ELF-1 (cell line): Measurements from ENCODE around the gene VAV2.

Experiments used
- DNase-seq: peaks from one replicate; pipeline ENCODE4 v3.0.0-alpha.2; 2016; ENCODE audit warnings: low read depth, low spot score

VAV2 gene

DNA sequence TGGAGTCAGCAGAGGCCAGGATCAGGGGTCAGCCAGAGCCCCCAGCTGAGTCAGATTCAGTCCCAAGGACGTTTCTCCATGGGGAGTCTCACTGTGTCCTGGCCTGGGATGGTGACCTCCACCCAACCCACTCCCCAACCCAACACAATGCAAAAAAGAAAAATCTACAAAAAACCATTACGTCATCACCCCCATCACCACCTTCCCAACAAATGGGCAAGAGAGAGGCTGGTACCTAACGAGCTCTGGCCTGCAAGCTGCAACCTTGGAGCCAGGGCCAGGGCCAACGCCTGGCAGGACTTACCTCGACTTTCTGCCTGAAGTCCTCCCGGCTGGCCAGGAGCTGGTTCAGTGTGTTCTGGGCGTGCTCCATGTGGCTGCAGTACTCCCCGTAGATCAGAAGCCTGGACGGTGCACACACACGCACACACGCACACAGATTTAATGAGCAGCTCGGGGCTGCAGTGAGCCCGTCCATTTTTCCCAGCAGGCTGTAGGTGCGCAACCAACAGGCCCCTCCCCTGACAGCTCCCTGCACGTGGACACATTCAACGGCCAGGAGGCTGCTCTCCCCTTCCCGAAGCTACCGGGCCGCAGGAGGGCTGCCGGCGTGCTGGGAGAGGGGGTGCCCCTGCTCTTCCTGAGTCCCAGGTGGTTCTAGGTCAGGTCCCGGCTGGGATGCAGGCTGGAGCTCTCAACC is 194.6 kb downstream of the VAV2 start:
- no peak for DNase-seq

DNA sequence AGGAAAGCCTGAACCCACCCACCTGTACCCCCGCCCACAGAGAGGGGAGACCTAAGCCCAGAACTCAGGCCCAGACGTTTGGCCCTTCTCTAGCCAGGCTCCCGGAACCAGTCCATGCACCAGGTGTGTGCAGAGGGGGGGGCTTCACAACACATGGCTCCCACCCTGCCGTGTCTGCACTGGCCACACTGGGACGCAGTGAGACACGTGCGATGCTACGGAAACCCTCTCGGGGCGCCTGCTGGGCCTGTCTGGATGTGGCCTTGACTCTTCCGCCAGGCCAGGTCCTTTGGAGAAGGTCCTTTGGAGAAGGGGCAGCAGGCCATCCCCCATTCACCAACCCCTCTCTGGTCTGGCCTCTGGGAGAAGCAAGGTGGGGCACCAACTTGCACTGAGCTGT is 195.6 kb downstream of the VAV2 start:
- DNase-seq: no peak

DNA sequence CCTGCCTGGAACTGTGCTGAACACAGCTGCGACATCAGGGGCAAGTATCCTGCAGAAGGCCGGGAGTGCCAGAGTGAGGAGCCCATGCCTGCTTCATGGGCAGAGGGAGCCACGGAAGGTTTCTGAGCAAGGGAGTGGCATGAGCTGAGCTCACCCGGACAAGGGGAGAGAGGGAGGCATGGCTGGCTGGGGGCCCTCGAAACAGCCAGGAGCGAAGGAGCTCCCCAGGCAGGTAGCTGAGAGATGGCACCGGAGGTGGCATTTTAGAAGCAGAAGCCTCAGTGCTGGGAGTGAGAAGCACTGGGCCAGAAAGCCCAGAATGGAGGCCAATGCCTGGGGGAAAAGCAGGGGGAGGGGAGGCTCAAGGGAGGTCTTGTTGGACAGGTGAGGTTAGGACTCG is 197.1 kb downstream of the VAV2 start:
- DNase-seq: no peak

DNA sequence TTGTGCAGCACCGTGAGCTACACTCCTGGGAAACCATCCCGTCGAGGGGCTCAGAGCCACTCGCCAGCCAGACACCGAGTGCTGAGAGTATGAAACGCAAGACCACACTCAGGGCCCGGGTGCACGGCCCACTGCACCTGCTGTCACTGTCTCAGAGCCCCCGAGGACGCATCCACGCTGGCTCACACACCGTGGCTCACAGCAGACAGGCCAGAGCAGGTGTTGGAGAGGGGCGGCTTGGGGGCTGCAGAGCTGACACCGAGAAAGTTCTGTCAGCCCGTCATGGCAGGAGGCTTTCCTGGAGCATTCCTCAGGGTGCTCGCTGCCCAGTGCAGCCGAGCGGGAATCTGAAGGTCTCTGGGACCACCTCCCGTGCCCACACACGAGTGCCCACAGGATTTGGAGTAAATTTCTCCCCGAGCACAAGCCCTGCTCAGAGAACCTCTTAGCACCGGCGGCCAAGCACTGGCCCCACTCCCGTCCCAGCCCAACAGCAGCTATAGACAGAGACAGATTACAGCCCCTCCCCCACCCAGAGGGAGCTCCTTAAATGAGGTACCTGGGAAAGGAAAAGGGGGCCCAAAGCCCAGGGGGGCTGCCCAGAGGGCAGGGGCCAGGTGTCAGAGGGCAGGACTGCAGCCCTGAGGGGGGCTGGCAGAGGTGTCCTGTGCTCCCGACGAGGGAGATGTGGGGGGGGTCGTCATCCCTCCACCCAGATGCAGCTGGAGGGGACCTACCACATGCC is 197.9 kb downstream of the VAV2 start:
- DNase-seq: no peak

DNA sequence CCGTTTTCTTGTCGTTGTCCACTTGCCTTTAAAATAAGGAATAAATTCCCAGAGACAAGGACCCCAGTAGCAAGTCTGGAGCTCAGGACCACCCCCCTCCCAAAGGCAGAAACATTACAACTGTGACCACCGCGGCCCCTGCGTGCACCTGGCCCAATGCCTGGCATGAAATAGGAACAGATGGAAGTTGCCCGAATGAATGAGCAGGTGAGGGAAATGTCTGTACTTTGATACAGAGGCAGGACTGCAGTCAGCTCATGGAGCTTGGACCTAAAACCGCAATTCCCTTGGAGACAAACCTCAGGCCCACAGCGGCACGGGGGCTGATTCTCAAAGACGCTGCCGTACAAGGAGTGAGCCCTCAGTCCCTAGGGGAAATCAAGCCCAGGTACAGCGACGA is 198.7 kb downstream of the VAV2 start:
- no peak for DNase-seq

DNA sequence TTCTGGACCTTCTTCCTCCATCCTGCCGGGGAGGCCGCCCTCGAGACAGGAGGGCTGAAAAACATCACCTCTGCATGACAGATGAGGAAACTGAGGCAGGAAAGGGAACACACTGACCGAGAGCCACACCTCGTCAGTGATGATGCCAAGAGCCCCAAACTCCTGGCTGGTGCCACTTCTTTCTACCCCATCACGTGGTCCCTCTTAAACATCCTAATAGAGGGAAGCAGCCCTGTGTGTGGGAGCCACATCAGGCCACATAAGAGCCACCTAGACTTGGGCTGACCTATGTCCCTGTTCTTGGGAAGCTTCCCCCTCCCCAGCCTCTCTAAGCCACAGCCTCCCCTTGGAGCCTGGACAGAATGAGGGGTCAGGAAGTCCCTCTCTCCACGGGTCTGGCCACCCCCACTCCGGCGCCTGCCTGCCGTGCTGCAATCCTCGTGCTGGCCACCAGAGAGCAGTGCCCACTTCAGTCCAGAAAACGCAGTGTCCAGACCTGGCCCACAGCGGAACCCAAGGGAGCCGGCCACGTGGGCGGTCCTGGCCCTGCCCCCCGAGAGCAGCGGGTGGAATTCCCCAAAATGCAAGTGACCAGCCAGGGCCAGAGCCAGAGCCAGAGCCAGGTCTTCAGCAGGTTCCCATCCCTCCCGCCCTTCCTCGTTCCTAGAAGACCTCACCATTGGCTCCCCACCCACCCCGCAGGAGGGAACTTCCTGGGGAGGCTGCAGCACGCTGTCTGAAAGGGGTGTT is 199.2 kb downstream of the VAV2 start:
- peak; percentile 74 for DNase-seq

DNA sequence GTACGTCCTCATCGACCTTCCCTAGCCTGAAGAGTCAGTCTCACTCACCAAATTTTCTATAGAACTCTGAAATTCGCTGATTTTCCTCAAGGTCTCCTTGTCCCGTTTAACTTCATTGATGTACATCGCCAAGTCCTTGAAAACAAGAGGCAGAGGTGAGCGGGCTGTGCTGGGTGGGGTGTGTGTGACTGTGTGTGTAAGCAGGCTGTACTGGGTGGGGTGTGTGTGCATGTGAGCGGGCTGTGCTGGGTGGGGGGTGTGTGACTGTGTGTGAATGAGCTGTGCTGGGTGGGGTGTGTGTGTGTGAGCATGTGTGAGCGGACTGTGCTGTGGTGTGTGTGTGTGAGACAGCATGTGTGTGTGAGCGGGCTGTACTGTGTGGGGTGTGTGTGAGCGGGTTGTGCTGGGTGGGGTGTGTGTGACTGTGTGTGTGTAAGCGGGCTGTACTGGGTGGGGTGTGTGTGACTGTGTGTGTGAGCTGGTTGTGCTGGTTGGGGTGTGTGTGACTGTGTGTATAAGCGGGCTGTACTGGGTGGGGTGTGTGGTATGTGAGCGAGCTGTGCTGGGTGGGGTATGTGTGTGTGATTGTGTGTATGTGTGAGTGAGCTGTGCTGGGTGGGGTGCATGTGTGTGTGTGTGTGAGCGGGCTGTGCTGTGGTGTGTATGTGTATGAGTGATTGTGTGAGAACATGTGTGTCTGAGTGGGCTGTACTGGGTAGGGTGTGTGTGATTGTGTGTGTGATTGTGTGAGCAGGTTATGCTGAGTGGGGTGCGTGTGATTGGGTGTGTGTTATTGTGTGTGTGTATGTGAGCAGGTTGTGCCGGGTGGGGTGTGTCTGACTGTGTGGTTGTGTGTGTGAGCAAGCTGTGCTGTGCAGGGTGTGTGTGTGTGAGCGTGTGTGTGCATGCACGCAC is 200.1 kb downstream of the VAV2 start:
- no peak for DNase-seq

DNA sequence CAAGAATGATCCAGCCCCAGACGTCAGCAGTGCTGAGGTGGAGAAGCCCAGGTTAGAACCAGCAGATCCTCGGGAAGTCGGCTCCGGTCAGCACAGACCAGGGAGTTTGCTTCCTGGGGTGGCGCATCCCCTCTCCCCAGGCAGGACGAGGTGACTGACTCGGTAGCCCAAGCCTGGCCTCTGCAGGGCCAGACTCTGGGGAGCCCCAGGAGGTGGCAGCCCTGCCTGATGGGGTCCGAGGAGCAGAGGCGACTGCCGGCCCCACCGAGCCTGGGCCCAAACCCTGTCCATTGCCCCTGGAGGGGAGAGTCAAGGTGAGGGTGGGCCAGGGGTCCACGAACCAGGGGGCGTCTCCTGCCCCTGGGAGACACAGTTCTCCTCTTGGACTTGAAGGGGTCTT is 201.1 kb downstream of the VAV2 start:
- no peak for DNase-seq

DNA sequence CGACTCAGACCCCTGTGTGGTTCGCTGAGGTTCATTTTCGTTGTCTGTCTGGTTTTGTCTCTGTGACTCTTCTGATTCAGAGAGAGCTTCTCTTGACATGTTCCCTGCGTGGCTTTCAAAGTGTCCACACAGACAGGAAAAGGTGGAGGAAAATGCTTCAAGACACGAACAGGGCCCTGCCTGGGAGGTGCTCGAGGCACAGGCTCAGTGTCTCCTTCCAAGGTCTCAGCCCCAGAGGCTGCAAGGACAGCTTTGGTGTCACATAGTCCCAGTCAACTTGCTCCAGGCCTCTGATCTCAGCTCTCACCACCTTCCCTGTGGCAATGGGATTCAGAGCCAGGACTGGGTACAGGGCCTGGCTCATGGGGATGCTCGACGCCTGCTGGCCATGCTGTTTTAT is 202.3 kb downstream of the VAV2 start:
- no peak for DNase-seq

DNA sequence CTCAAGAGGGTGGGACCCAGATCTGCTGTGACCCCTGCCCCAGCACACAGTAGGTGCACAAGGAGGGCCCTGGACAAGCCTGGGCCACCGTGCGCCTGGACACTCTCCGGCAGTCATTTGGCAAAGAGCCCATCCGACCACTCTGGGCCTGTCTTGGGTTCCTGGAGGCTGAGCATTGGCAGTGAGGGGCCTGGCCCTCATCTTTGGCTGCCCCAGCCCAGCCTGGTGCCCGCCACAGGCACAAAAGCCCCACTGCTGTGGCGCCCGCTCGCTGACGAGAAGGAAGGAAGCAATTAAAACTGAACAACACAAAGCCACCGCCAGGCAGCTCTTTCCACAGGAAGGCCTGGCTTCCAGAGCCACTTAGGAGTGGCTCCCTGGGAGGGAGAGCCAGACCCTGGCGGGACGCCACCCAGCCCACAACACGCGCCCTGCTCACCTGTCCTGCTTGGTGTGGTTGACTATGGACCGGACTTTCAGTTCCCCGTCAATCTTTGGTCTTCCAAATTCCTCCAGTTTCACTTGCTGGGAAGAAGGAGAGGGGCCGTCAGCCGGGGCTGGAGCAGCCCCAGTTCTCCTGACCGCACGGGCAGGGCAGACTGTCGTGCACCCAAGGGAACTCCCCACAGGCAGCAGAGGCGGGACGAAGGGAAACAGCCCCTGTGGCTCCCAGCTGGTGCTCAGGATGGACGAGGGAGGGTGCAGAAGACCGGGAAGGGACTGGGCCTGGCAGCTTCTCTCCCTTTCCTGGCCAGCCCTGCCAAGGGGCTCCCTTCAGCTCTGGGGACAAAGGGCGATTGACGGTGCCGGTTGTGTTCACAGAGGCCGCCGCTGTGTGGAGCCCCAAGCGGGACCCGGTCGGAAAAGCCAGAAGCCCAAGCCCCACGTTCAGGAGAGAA is 203.1 kb downstream of the VAV2 start:
- no peak for DNase-seq

DNA sequence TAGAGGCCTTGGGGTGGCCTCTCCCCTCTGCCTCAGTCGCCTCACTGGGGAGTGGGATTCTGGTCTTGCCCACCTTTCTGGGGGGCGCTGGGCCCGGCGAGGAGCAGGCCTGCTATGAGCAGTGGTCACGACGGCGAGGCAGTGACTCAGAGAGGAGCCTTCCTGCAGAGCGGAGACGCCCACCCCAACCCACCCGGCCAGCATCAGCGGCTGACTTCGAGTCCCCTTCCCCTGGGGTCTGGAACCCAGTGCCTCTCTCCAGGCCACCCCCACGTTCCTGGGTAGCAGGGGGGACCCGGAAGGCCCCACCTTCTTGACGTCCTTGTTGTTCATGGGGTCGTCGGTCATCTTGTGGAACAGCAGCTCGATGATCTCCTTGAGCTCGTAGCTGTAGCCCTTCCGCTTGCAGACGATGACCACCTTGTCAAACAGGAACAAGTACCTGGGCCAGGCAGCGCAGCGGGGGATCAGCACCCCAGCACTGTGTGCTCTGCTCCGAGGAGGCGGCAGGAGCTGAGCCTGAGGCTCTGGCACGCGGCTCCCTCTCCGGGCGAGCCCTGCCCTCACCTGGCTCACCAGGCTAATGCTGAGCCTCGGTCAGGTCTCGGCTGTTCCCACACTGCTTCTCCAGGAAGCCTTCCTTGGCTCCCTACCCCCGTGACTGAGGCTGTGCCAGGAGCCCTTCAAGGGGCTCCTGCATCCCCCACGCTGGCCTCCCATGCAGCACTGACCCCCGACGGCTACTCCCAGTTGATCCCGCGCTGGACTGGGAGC is 203.9 kb downstream of the VAV2 start:
- DNase-seq: no peak

DNA sequence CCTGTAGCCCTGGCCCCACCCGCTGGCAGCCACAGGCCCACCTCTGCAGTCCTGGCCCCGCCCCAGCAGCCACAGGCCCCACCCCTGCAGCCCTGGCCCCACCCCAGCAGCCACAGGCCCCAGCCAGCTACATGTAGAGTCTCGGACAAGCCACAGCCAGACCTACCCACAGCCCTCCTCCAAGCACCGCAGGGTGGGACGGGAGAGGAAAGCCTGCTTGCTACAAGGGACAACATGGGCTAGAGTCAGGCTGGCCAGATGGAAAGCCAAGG is 204.4 kb downstream of the VAV2 start:
- peak; percentile 69 for DNase-seq

DNA sequence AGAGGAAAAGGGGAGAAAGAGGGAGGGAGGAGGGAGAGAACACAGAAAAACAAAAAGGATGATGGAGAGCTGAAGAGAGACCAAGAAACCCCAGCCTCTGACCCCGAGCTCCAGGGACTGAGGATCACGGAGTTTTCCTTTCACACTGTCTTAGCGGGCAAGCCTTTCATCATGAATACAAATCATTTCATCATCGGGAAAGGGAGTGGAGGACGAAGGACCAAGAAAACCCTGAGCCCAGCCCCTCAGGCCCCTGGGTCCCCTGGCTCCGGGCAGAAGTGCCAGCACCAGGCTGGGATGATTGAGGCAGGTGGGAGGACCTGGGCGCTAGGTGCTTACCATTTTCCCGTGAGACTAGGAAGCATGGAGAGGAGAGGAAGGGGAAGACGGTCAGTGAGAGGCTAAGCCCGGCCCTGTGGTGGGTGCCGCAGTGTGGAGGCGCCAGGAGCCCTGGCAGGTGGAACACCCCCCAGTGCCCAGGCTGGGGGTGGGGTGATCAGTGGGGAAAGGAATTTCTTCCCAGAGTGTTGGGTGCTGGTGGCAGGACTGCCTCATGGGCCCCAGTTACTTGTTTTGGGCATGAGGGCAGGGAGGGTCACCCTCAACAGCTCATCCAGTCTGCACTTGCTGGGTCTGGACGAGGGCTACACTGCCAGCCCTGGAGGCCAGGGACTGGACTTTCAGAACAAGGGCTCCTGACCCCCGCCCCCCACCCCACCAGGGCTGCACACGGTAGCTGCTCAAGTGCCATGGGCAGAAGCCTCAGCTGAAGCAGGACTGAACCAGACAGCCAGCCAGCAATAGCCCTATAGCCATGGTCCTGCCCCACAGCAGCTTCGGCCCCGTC is 205.0 kb downstream of the VAV2 start:
- no peak for DNase-seq

DNA sequence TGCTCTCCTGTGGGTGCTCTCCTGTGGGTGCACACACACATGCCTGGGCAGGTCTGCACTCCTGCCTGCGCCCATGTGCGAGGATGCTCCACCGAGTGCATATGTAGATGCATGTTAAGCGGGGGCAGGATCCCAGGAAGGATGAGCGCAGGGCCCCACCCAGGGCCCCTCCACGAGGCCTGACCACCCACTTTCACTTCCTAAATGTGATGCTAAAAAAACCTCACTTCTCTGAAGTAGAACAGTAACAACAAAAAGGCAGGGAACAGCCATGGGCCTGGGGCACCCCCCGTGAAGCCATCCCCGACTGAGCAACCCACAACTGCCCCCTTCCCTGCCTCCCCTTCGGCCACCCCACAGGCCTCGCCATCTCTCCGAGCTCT is 205.8 kb downstream of the VAV2 start:
- no peak for DNase-seq

DNA sequence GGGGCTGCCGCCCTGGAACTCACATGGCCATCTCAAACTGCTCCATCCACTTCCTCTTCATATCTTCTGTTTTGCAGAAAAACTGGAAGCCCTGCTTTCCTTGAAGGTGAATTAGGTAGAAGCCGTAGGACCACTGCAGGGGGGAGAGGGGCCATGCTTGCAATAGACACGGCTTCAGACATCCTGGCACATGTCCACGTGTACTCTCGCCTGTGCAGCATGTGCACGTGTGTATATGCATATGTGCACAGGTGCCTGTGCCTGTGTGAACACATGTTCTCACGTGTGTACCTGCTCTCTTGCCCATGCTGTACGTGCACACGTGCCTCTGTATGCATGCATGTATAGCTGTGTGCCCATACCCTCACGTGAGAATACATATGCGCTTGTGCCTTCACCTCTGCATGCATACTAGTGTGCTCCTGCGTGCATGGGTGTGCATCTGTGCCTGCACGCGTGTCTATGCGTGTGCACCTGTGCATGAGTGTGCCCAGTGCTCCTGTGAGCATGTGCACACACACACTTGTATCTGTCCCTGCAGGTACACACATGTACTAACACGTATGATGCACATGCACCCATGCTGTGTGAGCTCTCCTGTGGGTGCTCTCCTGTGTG is 206.3 kb downstream of the VAV2 start:
- DNase-seq: no peak

DNA sequence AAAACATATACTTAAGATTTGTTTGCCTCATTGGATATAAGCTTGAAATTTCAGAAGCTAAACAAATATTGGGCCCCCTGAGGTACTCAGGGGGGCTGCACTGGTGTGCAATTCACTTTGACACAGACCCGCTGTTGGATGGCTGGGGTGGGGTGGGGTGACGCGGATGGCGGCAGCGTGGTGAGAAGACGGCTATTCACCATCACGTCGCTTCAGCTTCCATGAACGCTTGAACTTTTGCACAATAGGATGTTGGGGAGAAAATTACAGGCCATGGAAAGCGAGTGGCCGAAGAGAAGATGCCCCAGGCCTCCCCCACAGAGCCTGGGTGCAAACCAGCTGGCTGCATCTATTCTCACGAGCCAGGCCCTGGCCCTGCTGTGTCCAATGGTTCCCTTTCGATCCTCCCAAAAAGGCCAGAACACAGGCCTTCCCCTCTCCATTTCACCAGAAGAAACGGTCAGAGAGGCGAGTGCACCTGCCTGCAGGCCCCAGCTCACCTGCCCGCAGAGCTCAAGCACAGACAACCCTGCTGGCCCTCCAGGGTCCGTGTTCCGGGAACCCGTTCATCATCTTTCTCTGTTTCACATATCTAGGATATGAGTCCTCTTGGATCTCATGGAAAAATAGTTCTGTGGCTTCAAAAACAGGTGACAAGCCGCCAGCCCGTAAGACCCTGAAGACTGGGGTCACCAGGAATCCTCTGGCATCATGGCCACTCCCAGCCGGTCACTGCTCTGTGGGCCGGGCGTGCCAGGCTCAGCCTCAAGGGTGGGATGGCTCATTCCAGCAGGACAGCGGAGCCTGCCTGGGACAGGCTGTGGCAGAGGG is 207.2 kb downstream of the VAV2 start:
- DNase-seq: no peak

DNA sequence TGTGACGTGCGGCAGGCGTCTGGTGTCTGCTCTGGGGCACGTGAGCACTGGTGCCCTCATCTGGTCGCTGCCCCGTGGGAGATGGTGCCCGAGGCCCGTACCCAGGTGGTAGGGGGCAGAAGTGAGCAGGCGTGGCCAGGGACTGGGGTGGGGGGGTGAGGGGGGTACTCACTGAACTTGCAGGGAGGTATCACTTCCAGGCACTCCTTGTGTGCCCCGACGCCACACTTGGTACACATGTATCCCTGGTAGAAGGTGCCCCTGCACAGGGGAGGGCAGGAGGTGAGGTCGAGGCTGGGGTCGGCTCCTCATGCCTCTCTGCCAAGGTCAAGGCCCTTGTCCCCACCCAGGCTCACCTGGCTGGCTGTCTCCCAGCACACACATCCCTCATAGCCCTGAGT is 208.8 kb downstream of the VAV2 start:
- DNase-seq: peak; percentile 17
